Measurements from ENCODE around the gene C10orf90.

The C10orf90 gene

GRCh38 chr10:126504063-126504760, 166.3 kb downstream of the C10orf90 start:
- no peak for DNase-seq (ENCODE audit: low spot score)

- no peak for DNase-seq (ENCODE audit: low spot score)
These were observed 167.0 kb downstream of the C10orf90 start for GRCh38 chr10:126503392-126504062.

- DNase-seq (ENCODE audit: low spot score) = no peak
These were observed 168.1 kb downstream of the C10orf90 start for GRCh38 chr10:126502441-126502840.

GRCh38 chr10:126501828-126502227, 168.7 kb downstream of the C10orf90 start:
- no peak for DNase-seq (ENCODE audit: low spot score)

GRCh38 chr10:126500866-126501265, 169.6 kb downstream of the C10orf90 start:
- no peak for DNase-seq (ENCODE audit: low spot score)

GRCh38 chr10:126500185-126500584, 170.3 kb downstream of the C10orf90 start:
- DNase-seq (ENCODE audit: low spot score) = no peak

- DNase-seq (ENCODE audit: low spot score) = no peak
These were observed 170.7 kb downstream of the C10orf90 start for GRCh38 chr10:126499744-126500143.

- DNase-seq (ENCODE audit: low spot score) = no peak
These were observed 172.8 kb downstream of the C10orf90 start for GRCh38 chr10:126497672-126498071.

- no peak for DNase-seq (ENCODE audit: low spot score)
These were observed 173.5 kb downstream of the C10orf90 start for GRCh38 chr10:126496771-126497545.

GRCh38 chr10:126491476-126491875, 179.0 kb downstream of the C10orf90 start:
- no peak for DNase-seq (ENCODE audit: low spot score)

- DNase-seq (ENCODE audit: low spot score) = no peak
These were observed 189.3 kb downstream of the C10orf90 start for GRCh38 chr10:126481181-126481580.

GRCh38 chr10:126480648-126481047, 189.8 kb downstream of the C10orf90 start:
- DNase-seq (ENCODE audit: low spot score) = no peak

GRCh38 chr10:126479280-126479895, 191.1 kb downstream of the C10orf90 start:
- no peak for DNase-seq (ENCODE audit: low spot score)

- DNase-seq (ENCODE audit: low spot score) = no peak
These were observed 191.9 kb downstream of the C10orf90 start for GRCh38 chr10:126478546-126478945.

- no peak for DNase-seq (ENCODE audit: low spot score)
These were observed 194.2 kb downstream of the C10orf90 start for GRCh38 chr10:126476246-126476645.

GRCh38 chr10:126475074-126475691, 195.3 kb downstream of the C10orf90 start:
- DNase-seq (ENCODE audit: low spot score) = no peak

- no peak for DNase-seq (ENCODE audit: low spot score)
These were observed 196.5 kb downstream of the C10orf90 start for GRCh38 chr10:126474031-126474430.

GRCh38 chr10:126470991-126471390, 199.5 kb downstream of the C10orf90 start:
- no peak for DNase-seq (ENCODE audit: low spot score)

- DNase-seq (ENCODE audit: low spot score) = no peak
These were observed 200.8 kb downstream of the C10orf90 start for GRCh38 chr10:126469692-126470091.

- DNase-seq (ENCODE audit: low spot score) = peak; percentile 35
These were observed 201.4 kb downstream of the C10orf90 start for GRCh38 chr10:126468876-126469643.

GRCh38 chr10:126468467-126468866, 202.0 kb downstream of the C10orf90 start:
- no peak for DNase-seq (ENCODE audit: low spot score)

Measured in CD4-positive, alpha-beta T cell treated with Interleukin-6 at 100 ng/mL for 8 hours (primary cell).